H1 (cell line): ENCODE measurements around the gene SEC24B.

ENCODE experiments used
- CHD7 ChIP-seq: fragments of 300-600 bp; sonication (generic); IDR thresholded peaks from 2 replicates; pipeline ENCODE4 v1.7.1; 2012; ENCODE audit warnings: low read length, moderate library complexity, mild to moderate bottlenecking, inconsistent platforms; ENCODE audit not compliant: insufficient replicate concordance
- CREB1 ChIP-seq: IDR thresholded peaks from 2 replicates; pipeline ENCODE4 v1.6.1; 2012; ENCODE audit warnings: inconsistent platforms
- CTCF ChIP-seq, 3 experiments: IDR thresholded peaks; 1 replicate in 2 of 3; 2 replicates in 1 of 3; pipeline versions ENCODE4 v1.5.1 to v1.6.1; 2011; ENCODE audit warnings: low read length in 3 of 3, mild to moderate bottlenecking in 3 of 3, inconsistent platforms in 2 of 3, low read depth in 1 of 3, moderate library complexity in 1 of 3; ENCODE audit not compliant: insufficient read depth in 1 of 3; ENCODE audit errors: control extremely low read depth in 1 of 3
- EGR1 ChIP-seq: IDR thresholded peaks from 2 replicates; pipeline ENCODE4 v1.6.1; 2011; ENCODE audit warnings: low read depth, low read length, borderline replicate concordance
- FOSL1 ChIP-seq: IDR thresholded peaks from 2 replicates; pipeline ENCODE4 v1.6.1; 2011; ENCODE audit warnings: mild to moderate bottlenecking, low read depth, low read length, moderate library complexity; ENCODE audit not compliant: insufficient read depth
- MAFK ChIP-seq: IDR thresholded peaks from 2 replicates; pipeline ENCODE4 v1.6.1; 2012; ENCODE audit warnings: low read depth, mild to moderate bottlenecking, improper control_type of control experiment, low read length
- PHF8 ChIP-seq: fragments of 200-600 bp; sonication (generic); conservative IDR thresholded peaks from 2 replicates; pipeline ENCODE4 v1.7.1; 2012; ENCODE audit warnings: low read depth, mild to moderate bottlenecking, inconsistent platforms, low read length, moderate library complexity
- POLR2A ChIP-seq, 2 experiments: IDR thresholded peaks; 1 replicate in 1 of 2; 2 replicates in 1 of 2; pipeline ENCODE4 v1.6.1; 2011; ENCODE audit warnings: low read depth in 2 of 2, low read length in 2 of 2, mild to moderate bottlenecking in 2 of 2; ENCODE audit errors: control extremely low read depth in 1 of 2
- SRF ChIP-seq: IDR thresholded peaks from 2 replicates; pipeline ENCODE4 v1.6.1; 2011; ENCODE audit warnings: mild to moderate bottlenecking, low read depth, low read length, moderate library complexity
- SUZ12 ChIP-seq: fragments of 200-600 bp; sonication (generic); IDR thresholded peaks from 2 replicates; pipeline ENCODE4 v1.6.1; 2012; ENCODE audit warnings: mild to moderate bottlenecking, inconsistent platforms, low read length, moderate library complexity, mixed read lengths
- TAF7 ChIP-seq: optimal IDR thresholded peaks from 2 replicates; pipeline ENCODE3; 2011; ENCODE audit warnings: low read depth, mild to moderate bottlenecking, inconsistent platforms, low read length, moderate library complexity, borderline replicate concordance
- TCF12 ChIP-seq: IDR thresholded peaks from 2 replicates; pipeline ENCODE4 v1.6.1; 2011; ENCODE audit warnings: low read depth, mild to moderate bottlenecking, low read length
- TF ChIP-seq, protein P1 (sequence below): IDR thresholded peaks from 2 replicates; pipeline ENCODE4 v1.6.1; 2011; ENCODE audit warnings: low read length, improper control_type of control experiment

- TF ChIP-seq CTCF (IDR thresholded peaks at IDR 0.05; ENCODE audit: control extremely low read depth in 1 of 3, insufficient read depth in 1 of 3, low read depth in 1 of 3, low read length in 3 of 3) (no peak), CREB1 (no peak), POLR2A (IDR thresholded peaks at IDR 0.05; ENCODE audit: control extremely low read depth in 1 of 2, low read depth in 2 of 2, low read length in 2 of 2) (no peak), MAFK (no peak), FOSL1 (no peak), TCF12 (no peak), SRF (no peak), EGR1 (no peak), SUZ12 (no peak), CHD7 (no peak), TAF7 (no peak), PHF8 (no peak)
- TF ChIP-seq, protein P1, sequence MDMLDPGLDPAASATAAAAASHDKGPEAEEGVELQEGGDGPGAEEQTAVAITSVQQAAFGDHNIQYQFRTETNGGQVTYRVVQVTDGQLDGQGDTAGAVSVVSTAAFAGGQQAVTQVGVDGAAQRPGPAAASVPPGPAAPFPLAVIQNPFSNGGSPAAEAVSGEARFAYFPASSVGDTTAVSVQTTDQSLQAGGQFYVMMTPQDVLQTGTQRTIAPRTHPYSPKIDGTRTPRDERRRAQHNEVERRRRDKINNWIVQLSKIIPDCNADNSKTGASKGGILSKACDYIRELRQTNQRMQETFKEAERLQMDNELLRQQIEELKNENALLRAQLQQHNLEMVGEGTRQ: no peak
Measured at GRCh38 chr4:109472343-109472761, 38.7 kb downstream of the SEC24B start.
